NCI-H2171 treated with DMSO at 0.1 percent for 48 hours (cell line): ENCODE data around the gene ADAM23.

Experiments used
- DNase-seq: peaks from one replicate; lab custom pipeline; 2025; lab: John Stamatoyannopoulos, UW

The ADAM23 gene

DNA sequence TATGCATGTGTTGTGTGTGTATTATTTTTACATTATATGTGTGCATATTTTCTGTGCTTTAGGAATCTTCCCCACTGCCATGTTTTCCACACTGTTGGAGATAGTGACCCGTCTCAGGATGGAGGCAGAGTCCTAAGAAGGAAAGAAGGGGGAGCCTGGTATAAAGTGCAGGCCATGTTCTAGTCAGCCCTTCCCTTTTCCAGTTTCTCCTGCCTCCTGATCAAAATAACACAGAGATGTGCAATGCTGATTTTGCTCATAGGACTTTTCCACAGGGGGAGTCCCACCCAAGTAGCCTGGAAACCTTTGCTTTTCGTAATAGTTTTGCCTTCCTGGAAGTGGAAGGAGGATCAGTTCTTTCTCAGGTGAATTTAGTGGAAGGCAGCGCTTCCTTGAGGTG is 126.1 kb downstream of the ADAM23 start:
- DNase-seq, result no peak

- no peak for DNase-seq
Observed at GRCh38 chr2:206570199-206570598, 126.9 kb downstream of the ADAM23 start.

DNA sequence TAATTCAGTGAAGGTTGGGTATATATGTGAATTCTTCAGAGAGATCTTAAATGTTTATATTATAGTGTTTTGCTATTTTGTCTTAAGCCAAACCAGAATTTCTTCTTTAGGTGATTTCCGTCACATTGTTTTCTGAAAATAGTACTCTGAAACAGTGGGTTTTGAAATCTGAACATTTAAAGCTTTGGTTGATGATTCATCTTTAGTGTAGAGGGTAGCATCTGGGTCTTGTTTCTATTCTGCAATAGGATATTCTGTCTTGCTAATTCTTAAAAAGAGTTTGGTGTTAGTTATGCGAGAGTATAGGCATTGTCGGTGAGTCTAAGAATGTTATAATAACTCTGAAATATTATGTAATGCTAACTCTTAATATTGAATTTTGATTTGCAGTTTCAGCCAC is 129.4 kb downstream of the ADAM23 start:
- DNase-seq, result no peak

DNA sequence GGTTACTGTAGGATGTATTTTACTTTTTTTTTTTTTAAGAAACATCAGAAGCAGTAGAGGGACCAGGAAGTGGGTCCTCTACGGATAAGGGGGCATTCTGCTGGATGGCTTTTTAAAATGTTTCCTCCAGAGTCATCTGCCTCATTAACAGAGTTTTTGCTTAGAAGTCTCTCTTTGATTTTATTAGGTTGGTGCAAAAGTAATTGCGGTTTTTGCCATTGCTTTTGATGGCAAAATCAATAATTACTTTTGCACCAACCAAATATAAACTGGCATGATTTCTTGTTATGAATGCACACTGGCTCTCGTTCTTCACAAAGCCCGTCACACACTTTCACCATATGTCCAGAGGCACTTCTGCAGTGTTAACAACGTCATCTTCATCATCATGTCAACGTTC is 130.5 kb downstream of the ADAM23 start:
- no peak for DNase-seq

DNA sequence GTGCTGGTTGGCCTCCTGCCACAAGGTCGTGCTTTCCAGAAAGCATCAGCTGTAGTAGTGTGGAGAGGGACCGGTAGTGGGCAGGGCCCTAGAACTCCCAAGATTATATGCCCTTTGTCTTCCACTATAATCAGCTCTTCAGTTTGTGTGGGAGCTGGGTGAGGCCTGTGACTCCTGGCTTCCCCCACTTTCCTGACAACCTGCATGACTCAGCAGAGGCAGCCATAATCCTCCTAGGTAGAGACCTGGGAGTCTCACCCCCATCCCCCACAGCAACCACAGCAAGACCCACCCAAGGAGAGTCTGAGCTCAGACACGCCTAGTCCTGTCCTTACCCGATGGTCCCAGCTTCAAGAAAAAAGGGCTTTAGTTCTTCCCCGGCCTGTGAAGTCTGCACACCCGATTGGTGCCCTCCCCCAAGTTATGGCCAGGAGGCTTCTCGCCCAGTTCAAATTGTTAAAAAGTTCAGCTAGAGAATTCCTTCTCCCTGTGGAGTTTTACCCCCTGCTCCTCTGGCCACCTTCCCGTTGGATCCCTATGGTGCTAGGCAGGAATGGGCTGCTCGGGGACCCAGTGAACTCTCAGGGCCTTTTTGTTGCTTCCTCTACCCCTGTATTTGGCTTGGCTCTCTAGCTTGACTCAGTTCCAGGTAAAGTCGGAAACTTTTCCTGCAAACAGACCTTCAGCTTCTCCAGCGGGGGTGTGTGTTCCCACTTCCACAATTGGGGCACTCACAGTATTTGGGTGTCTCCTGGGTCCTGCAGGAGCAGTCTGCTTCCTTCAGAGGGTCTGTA is 141.2 kb downstream of the ADAM23 start:
- DNase-seq, result no peak

DNA sequence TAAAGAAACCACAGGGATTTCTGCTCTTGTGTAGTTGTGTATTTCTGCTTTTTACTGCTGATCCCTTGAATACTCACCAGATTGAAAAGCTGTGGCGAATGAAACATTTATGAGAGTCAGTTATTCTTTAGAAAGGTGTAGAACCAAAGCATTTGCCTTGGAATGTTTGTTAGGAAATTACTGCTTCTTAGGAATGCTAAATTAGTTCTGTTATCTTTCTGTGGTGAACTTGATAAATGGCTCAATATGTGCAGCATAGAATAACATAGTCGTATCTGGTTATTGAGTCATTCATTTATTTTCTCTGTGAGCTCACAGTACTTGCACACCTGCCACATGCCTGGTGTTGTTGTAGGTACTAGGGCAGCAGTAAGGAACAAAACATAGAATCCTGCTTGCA is 142.0 kb downstream of the ADAM23 start:
- DNase-seq, result no peak

DNA sequence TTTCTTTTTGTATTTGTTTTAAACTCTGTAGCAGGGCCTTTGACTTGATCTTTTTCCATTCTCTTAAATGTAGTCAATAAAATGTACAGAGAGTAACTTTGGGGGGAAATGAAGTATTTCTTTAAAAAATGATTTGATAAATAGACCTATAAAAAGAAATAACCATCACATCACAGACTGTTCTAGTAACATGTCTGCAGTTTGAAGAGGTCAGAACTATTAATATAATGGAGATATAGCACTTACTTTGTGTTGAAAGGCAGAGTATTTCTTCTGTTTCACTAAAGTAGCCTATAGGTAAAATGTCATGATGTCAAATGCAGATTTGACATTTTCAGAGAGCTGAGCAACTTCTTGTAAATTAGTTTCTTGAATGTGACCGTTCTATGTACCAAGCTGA is 143.3 kb downstream of the ADAM23 start:
- no peak for DNase-seq

GRCh38 chr2:206597717-206598218 is 154.4 kb downstream of the ADAM23 start:
- no peak for DNase-seq

GRCh38 chr2:206603243-206603642 is 159.9 kb downstream of the ADAM23 start:
- DNase-seq, result no peak

DNA sequence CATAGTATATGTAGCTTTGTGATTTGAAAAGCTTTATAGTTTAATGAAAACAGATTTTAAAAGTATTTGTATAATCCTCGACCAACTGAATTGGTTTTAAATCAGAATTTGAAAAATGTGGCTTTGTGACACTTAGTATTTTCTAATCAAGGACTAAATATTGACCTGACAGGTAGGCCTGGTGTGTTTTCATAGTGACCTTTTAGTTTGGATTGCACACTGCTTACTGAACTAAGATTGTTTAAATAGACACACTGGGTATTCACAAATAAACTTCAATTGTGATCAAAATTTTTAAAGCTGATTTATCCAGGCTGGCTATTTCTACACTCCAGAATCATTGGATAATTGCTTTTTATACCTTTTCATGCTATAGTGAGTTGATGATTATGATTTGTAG is 167.1 kb downstream of the ADAM23 start:
- no peak for DNase-seq

DNA sequence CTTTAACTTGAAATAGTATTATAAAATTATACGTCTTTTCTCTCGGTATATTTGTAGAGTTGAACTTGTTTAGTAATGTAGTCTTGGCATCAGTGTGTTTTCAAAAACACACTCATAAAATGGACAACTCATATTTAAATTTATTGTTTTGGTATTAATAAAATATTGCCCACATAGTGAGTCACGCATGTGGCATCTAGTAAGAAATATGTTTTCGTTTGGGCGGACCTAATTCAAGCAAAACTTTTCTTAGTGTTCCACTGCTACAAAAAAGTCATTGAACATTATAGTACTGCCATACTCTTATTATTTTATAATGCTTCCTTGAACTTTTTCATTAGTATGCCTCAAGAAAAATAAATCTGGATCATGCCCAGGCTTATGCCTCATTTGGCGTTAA is 167.9 kb downstream of the ADAM23 start:
- DNase-seq, result no peak

DNA sequence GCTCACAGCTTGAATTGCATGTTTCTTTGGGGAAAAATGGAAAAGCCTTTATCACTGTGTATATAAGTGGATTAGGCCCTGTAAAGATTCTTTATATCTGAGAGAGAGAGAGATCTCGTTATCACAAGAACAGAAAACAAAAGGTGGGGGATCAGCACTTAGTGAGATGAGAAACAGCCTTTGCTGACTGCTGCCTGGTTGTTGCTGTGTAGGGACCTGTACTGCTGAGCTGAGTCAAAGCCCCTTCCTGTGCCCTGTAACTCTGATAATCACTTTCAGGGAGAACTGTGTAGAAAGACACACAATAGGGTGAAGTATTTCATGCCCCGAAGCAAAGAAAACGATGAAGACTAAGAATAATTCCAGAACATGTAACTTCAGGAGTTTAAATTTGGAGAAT is 168.4 kb downstream of the ADAM23 start:
- no peak for DNase-seq

GRCh38 chr2:206614811-206615210 is 171.5 kb downstream of the ADAM23 start:
- no peak for DNase-seq

GRCh38 chr2:206615417-206616089 is 172.2 kb downstream of the ADAM23 start:
- DNase-seq, result no peak

DNA sequence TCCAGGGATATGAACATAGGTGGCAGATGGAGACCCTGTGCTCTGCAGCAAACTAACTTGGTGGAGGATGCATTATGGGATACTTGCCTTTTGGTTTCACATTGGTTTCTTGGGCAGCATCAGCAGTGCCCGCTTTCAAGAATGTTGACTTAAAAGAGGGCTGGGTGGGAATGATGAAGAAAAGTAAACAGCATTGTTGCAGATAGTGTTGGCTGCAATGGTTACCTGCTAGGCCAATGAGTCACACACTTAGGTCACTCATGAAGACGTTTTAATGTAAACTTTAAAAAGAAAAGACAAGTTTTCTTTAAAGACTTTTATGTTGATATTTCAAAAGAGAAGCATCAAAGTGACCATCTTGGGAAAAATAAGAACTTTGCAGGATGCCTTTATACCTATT is 172.8 kb downstream of the ADAM23 start:
- DNase-seq, result no peak

DNA sequence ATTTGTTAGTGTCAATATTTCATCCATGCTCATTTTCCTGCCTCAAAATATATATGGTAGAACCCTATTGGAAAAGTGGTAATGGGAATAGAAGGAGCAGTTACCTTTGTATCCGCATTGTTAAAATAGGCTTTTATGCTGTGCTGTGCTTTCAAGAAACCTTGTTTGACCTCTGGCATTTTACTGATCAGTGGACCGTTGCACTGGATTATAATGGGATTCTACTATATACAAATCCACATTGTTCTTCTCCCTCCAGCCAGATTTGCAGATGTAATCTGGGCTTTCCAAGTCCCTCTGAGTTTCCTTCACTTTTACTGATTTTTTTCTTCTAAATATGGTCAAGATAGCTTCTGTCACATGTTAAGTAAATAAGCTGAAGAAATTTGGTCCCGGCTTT is 175.7 kb downstream of the ADAM23 start:
- DNase-seq, result no peak

- no peak for DNase-seq
Observed at GRCh38 chr2:206626108-206626507, 182.8 kb downstream of the ADAM23 start.

DNA sequence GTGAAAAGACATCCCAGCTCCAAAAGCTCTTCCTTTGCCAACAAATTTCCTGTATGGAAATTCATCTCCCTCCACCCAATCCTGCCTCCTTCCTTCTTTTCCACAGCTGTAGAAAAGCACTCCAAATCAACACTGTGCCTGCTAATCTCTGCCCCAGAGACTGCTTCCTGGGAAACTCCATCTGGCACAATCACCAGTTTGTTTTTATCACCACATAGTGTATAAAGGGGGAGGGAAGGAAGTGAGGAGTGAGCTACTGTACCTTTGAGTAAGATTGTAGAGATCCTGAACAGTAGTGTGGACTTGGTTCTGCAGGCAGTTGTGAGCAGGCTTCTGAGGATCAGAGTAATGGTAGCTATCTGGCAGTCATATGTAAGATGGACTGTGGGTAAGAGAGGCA is 184.3 kb downstream of the ADAM23 start:
- peak; percentile 71 for DNase-seq

DNA sequence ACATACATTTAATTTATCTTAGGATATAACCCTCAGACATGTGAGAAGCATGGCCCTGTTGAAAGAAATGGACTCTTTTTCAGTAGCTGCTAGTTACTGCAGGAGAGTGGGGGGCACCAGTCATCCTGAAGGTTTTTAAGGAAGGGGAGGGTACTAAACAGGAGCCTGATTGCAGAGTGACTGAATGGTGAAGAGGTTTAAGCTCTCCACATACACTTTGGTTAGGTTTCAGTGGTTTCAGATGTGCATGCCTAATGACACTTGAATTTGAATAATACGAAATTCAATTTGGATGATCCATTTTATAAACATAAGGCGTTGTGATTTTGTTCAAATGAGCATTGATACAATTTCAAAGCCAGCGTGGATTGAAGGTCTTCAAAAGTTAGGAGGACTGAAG is 188.0 kb downstream of the ADAM23 start:
- DNase-seq, result no peak

DNA sequence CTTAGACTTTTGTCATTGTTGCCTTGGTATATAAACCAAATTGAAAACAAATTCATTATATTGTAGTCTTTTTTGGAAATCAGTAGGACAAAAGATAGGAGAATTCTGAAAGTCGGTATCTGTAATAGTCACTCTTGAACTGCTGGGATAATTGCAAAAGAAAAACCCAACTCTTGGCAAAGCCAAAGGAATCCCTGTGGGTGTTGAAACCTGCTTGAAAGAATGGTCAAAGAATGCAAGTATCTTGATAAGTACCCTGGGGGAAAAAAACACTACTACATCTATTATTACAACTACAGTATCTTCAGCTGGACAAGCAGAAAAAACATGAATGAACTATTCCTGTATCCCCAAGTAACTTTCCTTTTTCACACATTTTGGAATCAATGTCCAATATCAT is 191.7 kb downstream of the ADAM23 start:
- no peak for DNase-seq

GRCh38 chr2:206639636-206640035 is 196.3 kb downstream of the ADAM23 start:
- no peak for DNase-seq

DNA sequence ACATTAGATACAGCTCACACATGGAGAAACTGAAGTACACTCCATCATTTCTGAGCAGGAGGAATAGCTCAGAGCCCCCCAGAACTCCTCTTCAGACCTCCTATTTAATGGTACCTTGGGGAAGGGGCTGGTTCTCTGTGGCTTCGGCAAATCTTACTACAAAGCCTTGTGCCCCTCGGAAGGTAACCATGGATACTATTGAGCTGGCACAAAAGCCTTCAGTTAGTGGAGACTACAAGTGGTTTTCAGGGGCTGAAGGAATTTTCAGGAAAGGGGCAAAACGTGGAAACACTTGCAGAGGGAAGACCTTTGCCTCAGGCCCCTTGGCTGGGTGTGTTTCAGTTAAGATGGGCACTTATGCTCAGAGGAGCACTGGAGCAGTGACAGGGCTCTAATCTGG is 197.9 kb downstream of the ADAM23 start:
- no peak for DNase-seq
